ENCODE results near the gene VMP1.
A peak's percentile ranks its signal among the peaks of the same experiment; 100 is the strongest.
"Not testable (repeated sequence)": the region's sequence is repeated elsewhere in the genome, so short reads cannot be mapped to it uniquely, and the experiment has no call there.

VMP1 gene

GRCh38 chr17:59786213-59786535 lies 78.7 kb downstream of the VMP1 start:
- Histone ChIP-seq H3K27ac (replicated peaks) (peak overlapping the region; percentile 90), H3K27me3 (ENCODE audit: insufficient read depth, poor library complexity, severe bottlenecking) (no peaks in the 10 kb centered on the region), H3K4me3 (replicated peaks; ENCODE audit: insufficient read depth, low read length) (no peak overlapping the region)
- no peak for TF ChIP-seq POLR2AphosphoS5 (IDR thresholded peaks at IDR 0.05; ENCODE audit: low read depth)
- no peak for TF ChIP-seq GABPA (IDR thresholded peaks at IDR 0.05; ENCODE audit: low read depth)
- no peak for TF ChIP-seq REST (IDR thresholded peaks at IDR 0.05; ENCODE audit: insufficient replicate concordance, low read depth)
- TF ChIP-seq CTCF (IDR thresholded peaks at IDR 0.05; ENCODE audit: insufficient read depth, low read length) = no peak
- no peak for TF ChIP-seq SPI1 (IDR thresholded peaks at IDR 0.05; ENCODE audit: borderline replicate concordance, low read depth)
- DNase-seq (ENCODE audit: low read depth in 1 of 2, low spot score in 1 of 2) = no peak

- H3K27me3 ChIP-seq (ENCODE audit: insufficient read depth, poor library complexity, severe bottlenecking) = no peaks in the 10 kb centered on the region
- DNase-seq (ENCODE audit: low read depth in 1 of 2, low spot score in 1 of 2) = peak; percentile 93 to 97
- H3K27ac ChIP-seq (replicated peaks) = peak overlapping the region; percentile 90
- no peak overlapping the region for H3K4me3 ChIP-seq (replicated peaks; ENCODE audit: insufficient read depth, low read length)
- no peak for TF ChIP-seq REST (IDR thresholded peaks at IDR 0.05; ENCODE audit: insufficient replicate concordance, low read depth)
- 0 out of 2 replicates have a peak, but pooled peaks have one; percentile 33 for TF ChIP-seq GABPA (IDR thresholded peaks at IDR 0.05; ENCODE audit: low read depth)
- TF ChIP-seq POLR2AphosphoS5 (IDR thresholded peaks at IDR 0.05; ENCODE audit: low read depth) = peak; percentile 85
These were observed 79.3 kb downstream of the VMP1 start for GRCh38 chr17:59786536-59787319.

GRCh38 chr17:59789849-59790248 lies 82.4 kb downstream of the VMP1 start:
- not testable (repeated sequence) for DNase-seq (ENCODE audit: low read depth in 1 of 2, low spot score in 1 of 2); H3K4me3 ChIP-seq (replicated peaks; ENCODE audit: insufficient read depth, low read length); H3K27me3 ChIP-seq (ENCODE audit: insufficient read depth, poor library complexity, severe bottlenecking); H3K27ac ChIP-seq (replicated peaks)

GRCh38 chr17:59790418-59790817 lies 83.0 kb downstream of the VMP1 start:
- not testable (repeated sequence) for DNase-seq (ENCODE audit: low read depth in 1 of 2, low spot score in 1 of 2); H3K4me3 ChIP-seq (replicated peaks; ENCODE audit: insufficient read depth, low read length); H3K27me3 ChIP-seq (ENCODE audit: insufficient read depth, poor library complexity, severe bottlenecking)
- H3K27ac ChIP-seq (replicated peaks) = peak overlapping the region; percentile 51

- DNase-seq (ENCODE audit: low read depth in 1 of 2, low spot score in 1 of 2) = peak; percentile 33 to 48
- Histone ChIP-seq H3K4me3 (replicated peaks; ENCODE audit: insufficient read depth, low read length) (no peak overlapping the region), H3K27ac (replicated peaks) (peak overlapping the region; percentile 51), H3K27me3 (ENCODE audit: insufficient read depth, poor library complexity, severe bottlenecking) (no peaks in the 10 kb centered on the region)
- TF ChIP-seq SPI1 (IDR thresholded peaks at IDR 0.05; ENCODE audit: borderline replicate concordance, low read depth) (peak; percentile 70), CTCF (IDR thresholded peaks at IDR 0.05; ENCODE audit: insufficient read depth, low read length) (no peak)
These were observed 83.5 kb downstream of the VMP1 start for GRCh38 chr17:59790910-59791309.
